ENCODE results near the gene ITPK1.

GRCh38 chr14:93055651-93056115 is 60.0 kb downstream of the ITPK1 start:
- TF ChIP-seq CTCF (IDR thresholded peaks at IDR 0.05) (no peak), POLR2AphosphoS5 (IDR thresholded peaks at IDR 0.05; ENCODE audit: low read depth, low read length) (no peak), TCF7L2 (IDR thresholded peaks at IDR 0.05; ENCODE audit: low read depth, low read length) (no peak)

Data from Panc1 (cell line).